Measurements from ENCODE around the gene CHST11. TPM values are rescaled to one million over a fixed set of nuclear protein-coding genes. Genes with fewer than 3 reads are reported as not detected.

Gene CHST11
- polyA plus RNA-seq, 1 donor (not counting 4 experiments of a cell fraction or from before 2014, with no cell fraction given): 11.9 TPM

- dilution Hi-C loops (cut with MboI; ENCODE audit: extremely low pct_ligation_motif_present, low sequenced_read_pairs): no loop called here
- Histone ChIP-seq H3K4me3 (ENCODE audit: control insufficient read depth in 2 of 3, extremely low read depth in 1 of 3, insufficient read depth in 2 of 3, low read depth in 1 of 3, low read length in 3 of 3) (no peak overlapping the region), H2AFZ (ENCODE audit: control insufficient read depth, low read length) (no peak overlapping the region), H3K9me3 (ENCODE audit: control insufficient read depth, low read depth, low read length) (no peaks in the 10 kb centered on the region), H4K20me1 (ENCODE audit: control insufficient read depth, extremely low read depth, insufficient read depth, low read length) (no peaks in the 10 kb centered on the region), H3K36me3 (ENCODE audit: control insufficient read depth in 2 of 2, extremely low read depth in 1 of 2, insufficient read depth in 2 of 2, low read length in 2 of 2) (no peaks in the 10 kb centered on the region), H3K4me2 (ENCODE audit: control insufficient read depth, extremely low read depth, insufficient read depth, low read depth, low read length) (no peak overlapping the region), H3K27me3 (ENCODE audit: control insufficient read depth, extremely low read depth, insufficient read depth, low read length) (no peaks in the 10 kb centered on the region), H3K9ac (ENCODE audit: control insufficient read depth, extremely low read depth, insufficient read depth, low read length) (no peak overlapping the region), H3K79me2 (ENCODE audit: control insufficient read depth, insufficient read depth, low read length) (peaks cover 13% of the 10 kb centered on the region), H3K27ac (ENCODE audit: control insufficient read depth, insufficient read depth, low read length) (no peak overlapping the region), H3K9me1 (ENCODE audit: control insufficient read depth, extremely low read depth, insufficient read depth, low read length) (no peaks in the 10 kb centered on the region), H3K4me1 (ENCODE audit: control insufficient read depth, extremely low read depth, insufficient read depth, low read length) (peaks cover 11% of the 10 kb centered on the region)
- DNase-seq (ENCODE audit: low read depth, low spot score): no peak
- TF ChIP-seq EZH2 (IDR thresholded peaks at IDR 0.05; ENCODE audit: low read length): no peak
- no peak for TF ChIP-seq CTCF (optimal IDR thresholded peaks at IDR 0.05 in 1 of 3, IDR thresholded peaks at IDR 0.05 in 1 of 3, conservative IDR thresholded peaks at IDR 0.05 in 1 of 3; ENCODE audit: extremely low read depth in 1 of 3, insufficient read depth in 2 of 3, low read length in 3 of 3)
- no peak for FAIRE-seq
These were observed 82.2 kb downstream of the CHST11 start for GRCh38 chr12:104538891-104539462.

GRCh38 chr12:104544836-104545235 is 88.1 kb downstream of the CHST11 start:
- peaks cover 17% of the 10 kb centered on the region for H3K79me2 ChIP-seq (ENCODE audit: control insufficient read depth, insufficient read depth, low read length)
- H3K9me3 ChIP-seq (ENCODE audit: control insufficient read depth, low read depth, low read length): no peaks in the 10 kb centered on the region
- peaks cover 21% of the 10 kb centered on the region for H3K4me1 ChIP-seq (ENCODE audit: control insufficient read depth, extremely low read depth, insufficient read depth, low read length)
- no peak for DNase-seq (ENCODE audit: low read depth, low spot score)
- no peak overlapping the region for H3K4me3 ChIP-seq (ENCODE audit: control insufficient read depth in 2 of 3, extremely low read depth in 1 of 3, insufficient read depth in 2 of 3, low read depth in 1 of 3, low read length in 3 of 3)
- TF ChIP-seq CTCF (optimal IDR thresholded peaks at IDR 0.05 in 1 of 3, IDR thresholded peaks at IDR 0.05 in 1 of 3, conservative IDR thresholded peaks at IDR 0.05 in 1 of 3; ENCODE audit: extremely low read depth in 1 of 3, insufficient read depth in 2 of 3, low read length in 3 of 3): no peak
- no peak for TF ChIP-seq EZH2 (IDR thresholded peaks at IDR 0.05; ENCODE audit: low read length)
- H2AFZ ChIP-seq (ENCODE audit: control insufficient read depth, low read length): no peak overlapping the region
- H4K20me1 ChIP-seq (ENCODE audit: control insufficient read depth, extremely low read depth, insufficient read depth, low read length): peaks cover 2% of the 10 kb centered on the region
- FAIRE-seq: no peak
- no peak overlapping the region for H3K4me2 ChIP-seq (ENCODE audit: control insufficient read depth, extremely low read depth, insufficient read depth, low read depth, low read length)
- H3K27me3 ChIP-seq (ENCODE audit: control insufficient read depth, extremely low read depth, insufficient read depth, low read length): no peaks in the 10 kb centered on the region
- dilution Hi-C loops (cut with MboI; ENCODE audit: extremely low pct_ligation_motif_present, low sequenced_read_pairs): no loop called here
- H3K9ac ChIP-seq (ENCODE audit: control insufficient read depth, extremely low read depth, insufficient read depth, low read length): no peak overlapping the region
- H3K27ac ChIP-seq (ENCODE audit: control insufficient read depth, insufficient read depth, low read length): no peak overlapping the region
- no peaks in the 10 kb centered on the region for H3K36me3 ChIP-seq (ENCODE audit: control insufficient read depth in 2 of 2, extremely low read depth in 1 of 2, insufficient read depth in 2 of 2, low read length in 2 of 2)
- H3K9me1 ChIP-seq (ENCODE audit: control insufficient read depth, extremely low read depth, insufficient read depth, low read length): no peaks in the 10 kb centered on the region
